PC-9 (cell line): Measurements from ENCODE around the gene PIK3R4.

ENCODE experiments used
- EZH2 ChIP-seq: fragments of 200-600 bp; sonication (generic); IDR thresholded peaks from 2 replicates; pipeline ENCODE4 v1.8.0; 2017; ENCODE audit warnings: antibody characterized with exemption, low read depth
- TF ChIP-seq, protein P1 (sequence below): fragments of 200-600 bp; sonication (generic); conservative IDR thresholded peaks from 2 replicates; pipeline ENCODE4 v1.6.1; 2017; ENCODE audit warnings: mixed run types, antibody characterized with exemption, mild to moderate bottlenecking, moderate library complexity

DNA sequence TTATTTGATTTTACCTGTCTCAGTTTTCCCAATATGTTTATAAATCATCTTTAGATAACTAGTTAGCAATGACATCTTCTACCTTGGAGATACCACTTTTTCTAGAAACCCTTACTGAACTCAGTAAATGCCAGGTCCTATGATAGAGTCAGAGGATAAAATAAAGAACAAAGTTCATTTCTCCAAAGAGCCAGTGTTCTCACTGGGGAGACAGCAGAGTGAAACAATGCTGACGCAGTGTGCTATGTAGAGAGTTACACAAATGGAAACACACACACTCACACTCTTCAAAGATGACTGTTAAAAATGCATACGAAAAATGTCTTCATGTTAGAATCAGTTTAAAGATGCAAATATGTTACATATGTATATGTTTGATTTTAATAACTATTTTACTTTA lies 111.3 kb downstream of the PIK3R4 start:
- TF ChIP-seq, protein P1, sequence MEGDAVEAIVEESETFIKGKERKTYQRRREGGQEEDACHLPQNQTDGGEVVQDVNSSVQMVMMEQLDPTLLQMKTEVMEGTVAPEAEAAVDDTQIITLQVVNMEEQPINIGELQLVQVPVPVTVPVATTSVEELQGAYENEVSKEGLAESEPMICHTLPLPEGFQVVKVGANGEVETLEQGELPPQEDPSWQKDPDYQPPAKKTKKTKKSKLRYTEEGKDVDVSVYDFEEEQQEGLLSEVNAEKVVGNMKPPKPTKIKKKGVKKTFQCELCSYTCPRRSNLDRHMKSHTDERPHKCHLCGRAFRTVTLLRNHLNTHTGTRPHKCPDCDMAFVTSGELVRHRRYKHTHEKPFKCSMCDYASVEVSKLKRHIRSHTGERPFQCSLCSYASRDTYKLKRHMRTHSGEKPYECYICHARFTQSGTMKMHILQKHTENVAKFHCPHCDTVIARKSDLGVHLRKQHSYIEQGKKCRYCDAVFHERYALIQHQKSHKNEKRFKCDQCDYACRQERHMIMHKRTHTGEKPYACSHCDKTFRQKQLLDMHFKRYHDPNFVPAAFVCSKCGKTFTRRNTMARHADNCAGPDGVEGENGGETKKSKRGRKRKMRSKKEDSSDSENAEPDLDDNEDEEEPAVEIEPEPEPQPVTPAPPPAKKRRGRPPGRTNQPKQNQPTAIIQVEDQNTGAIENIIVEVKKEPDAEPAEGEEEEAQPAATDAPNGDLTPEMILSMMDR, result no peak
- TF ChIP-seq EZH2, result no peak
